HG03280 (cell line): ENCODE data around the gene LRRTM2.

Source experiments
- ATAC-seq: cut with Tn5 transposase; IDR thresholded peaks from one replicate; pipeline ENCODE4 v1.9.1; 2021; ENCODE audit warnings: mild to moderate bottlenecking, moderate library complexity; ENCODE audit not compliant: unreplicated experiment

The LRRTM2 gene

DNA sequence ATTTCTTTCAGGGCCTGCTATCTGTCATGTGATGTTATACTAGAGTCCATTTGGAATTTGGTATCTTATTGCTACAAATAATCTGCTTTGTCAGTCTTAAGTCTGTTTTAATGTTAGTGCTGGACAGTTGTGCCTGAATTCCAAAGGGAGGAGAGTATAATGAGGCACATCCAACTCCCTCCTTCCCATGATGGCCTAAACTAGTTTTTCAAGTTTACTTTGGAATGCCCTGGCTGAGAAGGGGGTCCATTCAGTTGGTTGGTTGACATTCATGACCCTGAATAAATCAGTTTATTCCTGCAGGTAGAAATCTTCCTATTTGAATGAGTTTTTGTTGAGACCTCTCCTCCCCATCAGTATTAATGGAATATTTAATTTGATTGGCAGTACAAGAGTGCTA, 9.4 kb upstream of the LRRTM2 start:
- ATAC-seq: no peak

DNA sequence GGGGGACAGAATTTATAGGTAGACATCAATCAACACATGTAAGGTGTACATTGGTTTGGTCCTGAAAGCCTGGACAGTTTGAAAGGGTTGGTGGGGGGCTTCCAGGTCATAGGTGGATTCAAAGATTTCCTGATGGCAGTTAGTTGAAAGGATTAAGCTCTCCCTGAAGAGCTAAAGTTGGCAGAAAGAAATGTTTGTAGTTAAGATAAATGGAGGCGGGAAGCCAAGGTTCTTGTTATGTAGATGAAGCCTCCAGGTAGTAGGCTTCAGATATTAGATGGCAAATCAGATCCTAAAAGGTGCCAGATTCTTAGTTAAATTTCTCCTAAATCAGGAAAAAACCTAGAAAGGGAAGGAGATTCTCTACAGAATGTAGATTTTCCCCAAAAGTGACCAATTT, 9.0 kb upstream of the LRRTM2 start:
- no peak for ATAC-seq

DNA sequence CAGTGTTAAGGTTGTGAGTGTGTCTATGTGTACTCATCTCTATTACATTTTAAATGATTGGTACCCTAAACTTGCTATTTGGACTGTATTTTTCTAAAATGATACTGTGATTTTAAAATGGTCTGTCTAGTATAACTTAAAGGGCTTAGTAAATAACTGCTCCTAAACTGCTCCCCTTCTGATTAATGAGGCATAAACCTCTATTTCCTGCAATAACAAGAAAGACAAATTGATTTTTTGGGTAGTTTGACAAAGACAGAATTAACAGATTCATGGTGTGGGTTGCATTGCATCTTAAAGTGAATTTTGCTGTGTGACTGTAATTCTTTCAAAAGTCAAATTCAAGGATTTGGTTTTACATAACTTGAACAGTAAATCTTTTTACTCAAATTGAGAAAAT, 8.1 kb upstream of the LRRTM2 start:
- ATAC-seq: no peak

DNA sequence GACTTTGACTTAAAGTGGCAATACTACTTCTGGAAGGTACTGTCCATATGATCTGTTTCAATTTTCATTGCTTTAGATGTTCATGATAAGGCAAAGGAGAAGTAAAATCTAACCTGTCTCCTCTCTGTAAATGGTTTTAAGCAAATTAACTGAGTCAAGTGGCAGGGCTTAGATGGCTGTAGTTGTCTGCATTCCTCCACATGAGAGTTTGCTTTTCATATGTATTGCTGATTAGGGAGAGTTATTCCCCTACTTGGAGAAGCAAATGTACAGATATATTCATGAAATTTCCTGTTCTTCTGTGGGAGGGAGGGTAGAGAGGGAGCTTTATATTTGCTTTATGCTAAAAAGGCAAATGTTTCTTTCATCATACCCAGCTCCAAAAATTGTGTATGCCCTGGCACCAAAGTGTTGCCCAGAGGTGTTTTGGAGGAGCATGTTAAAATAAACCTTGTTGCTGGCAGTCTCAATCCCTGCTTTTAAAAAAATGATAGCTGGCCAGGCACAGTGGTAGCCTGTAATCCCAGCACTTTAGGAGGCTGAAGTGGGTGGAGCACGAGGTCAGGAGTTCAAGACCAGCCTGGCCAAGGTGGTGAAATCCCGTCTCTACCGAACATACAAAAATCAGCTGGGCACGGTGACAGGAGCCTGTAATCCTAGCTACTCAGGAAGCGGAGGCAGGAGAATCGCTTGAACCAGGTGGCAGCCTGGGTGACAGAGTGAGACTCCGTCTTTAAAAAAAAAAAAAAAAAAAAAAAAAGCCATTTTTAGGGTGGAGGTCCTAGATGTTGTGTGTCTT, 3.5 kb upstream of the LRRTM2 start:
- no peak for ATAC-seq

DNA sequence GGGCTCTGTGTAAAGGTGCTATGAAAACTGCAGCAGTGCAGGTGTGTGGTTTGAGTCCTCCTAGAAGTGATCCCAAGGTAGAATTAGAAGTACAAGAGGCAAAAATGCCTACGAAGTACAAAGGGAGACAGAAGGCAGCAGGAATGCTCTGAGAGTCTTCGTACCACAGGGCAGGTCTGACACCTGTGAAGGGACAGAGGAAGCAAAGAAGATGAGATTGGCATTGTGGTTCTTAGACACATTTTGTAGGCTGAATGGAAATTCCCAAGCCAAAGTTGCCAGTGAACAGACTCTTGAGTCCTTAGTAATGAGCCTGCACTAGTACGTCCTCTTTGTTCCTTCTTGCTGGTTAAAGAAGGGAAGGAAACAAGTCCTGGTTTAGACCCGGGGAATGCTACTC, 1.7 kb upstream of the LRRTM2 start:
- no peak for ATAC-seq

DNA sequence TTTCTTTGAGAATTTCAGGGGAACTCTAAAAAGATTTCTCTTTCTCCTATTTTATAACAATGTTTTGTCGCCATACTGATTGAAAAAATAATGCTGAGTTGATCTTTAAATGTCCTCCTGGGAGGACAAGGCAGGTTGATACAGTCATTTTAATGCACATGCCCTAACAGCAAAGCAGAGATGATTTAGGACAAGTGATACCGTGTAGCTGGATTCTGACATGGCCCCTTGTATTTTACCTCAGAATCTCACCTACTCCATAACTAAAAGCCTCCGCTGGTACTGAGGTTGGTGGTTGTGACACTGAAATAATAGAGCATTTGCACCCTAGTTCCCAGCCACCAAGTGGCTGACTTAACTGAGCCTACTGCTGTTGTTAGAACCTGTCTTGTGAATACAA, 811 bp upstream of the LRRTM2 start:
- ATAC-seq: no peak

DNA sequence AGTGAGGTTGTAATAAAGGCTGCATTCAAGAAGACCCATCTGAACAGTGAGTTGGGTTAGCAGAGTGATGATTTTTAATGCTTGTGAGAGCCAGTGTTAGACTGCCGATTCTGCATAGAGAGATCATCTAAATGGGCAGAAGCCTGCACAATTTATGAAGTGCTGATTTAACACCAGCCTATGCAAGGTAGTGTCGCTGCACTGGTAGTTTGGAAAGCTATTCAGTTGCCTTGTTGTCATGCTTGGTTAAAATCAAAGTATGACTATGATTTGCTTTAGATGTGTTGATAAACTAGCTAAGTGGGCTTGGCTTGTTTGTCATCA, 379 bp upstream of the LRRTM2 start:
- ATAC-seq: no peak

DNA sequence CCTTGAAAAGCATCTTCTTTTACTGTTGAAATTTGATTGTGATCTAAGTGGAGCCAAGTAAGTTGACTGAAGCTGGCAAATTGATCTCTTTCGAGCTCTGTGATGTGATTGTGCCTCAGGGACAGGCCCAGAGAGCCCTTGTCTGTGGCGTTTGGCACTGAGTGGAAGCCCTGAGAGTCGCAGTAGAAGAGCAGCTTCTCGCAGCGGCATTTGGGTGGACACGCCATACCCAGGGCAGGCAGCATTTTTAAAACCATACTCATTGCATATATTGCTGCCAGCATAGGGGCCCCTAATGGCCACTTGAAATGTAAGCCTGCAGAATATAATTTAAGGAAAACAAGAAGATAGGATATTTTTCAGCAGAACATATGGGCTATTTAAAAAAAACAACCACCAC, 894 bp downstream of the LRRTM2 start:
- no peak for ATAC-seq

DNA sequence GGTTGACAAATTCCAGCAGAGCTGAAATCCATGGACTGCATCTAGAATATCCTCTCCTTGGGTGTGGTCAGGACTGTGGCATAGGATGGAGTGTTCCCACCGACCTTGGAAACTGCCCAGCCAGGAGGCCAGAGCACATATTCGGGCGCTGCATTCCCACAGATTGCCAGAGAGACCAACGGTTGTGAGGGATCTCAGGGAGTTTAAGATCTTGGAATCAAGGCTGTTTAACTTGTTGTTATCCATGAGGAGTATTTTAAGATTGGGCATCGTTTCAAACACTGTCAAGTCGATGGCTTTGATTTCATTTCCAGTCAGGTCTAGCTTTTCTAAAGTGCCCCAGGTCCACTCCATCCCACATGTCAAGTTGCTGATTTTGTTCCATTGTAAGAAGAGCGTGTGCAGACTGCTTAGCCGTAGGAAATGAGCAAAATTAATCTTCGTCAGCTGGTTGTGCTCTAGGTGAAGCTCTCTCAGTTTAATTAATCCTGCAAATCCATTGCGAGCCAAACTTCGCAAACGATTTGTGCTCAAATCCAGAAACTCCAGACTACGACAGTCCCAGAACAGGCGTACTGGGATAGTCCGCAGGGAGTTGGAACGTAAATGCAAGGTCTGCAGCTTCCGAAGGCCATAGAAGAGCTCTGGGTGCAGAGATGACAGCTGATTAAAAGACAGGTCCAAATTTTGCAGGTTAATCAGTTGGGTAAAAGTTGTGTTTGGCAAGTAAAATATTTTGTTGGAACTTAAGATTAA, 1.5 kb downstream of the LRRTM2 start:
- ATAC-seq: no peak

DNA sequence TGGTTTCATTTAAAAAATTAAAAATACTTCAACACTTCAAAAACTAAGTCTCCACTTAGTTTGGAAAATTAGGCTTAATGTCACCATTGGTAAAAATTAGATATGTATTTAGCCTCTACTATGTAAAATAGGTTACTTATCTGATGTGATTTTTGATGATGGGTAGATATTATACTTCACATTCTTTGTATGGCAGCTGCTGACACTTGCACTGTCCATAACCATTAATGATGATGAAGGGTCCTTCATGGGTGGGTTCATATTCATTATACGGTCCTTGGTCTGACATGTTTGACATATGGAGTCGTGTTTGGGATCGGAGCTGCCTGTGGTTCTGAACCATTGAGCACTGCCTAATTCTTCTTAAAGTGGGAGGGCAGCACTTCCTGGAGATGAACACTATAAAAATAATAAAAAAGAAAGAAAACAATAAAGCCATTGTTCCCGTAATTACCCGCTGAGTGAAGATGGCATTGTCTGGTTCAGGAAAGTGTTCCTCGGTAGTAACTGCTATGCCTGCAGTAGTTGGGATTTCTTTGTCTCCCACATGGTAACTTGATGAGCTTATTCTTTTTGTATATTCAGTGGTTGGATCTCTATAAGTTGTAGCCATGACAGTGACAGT, 2.2 kb downstream of the LRRTM2 start:
- ATAC-seq: no peak

DNA sequence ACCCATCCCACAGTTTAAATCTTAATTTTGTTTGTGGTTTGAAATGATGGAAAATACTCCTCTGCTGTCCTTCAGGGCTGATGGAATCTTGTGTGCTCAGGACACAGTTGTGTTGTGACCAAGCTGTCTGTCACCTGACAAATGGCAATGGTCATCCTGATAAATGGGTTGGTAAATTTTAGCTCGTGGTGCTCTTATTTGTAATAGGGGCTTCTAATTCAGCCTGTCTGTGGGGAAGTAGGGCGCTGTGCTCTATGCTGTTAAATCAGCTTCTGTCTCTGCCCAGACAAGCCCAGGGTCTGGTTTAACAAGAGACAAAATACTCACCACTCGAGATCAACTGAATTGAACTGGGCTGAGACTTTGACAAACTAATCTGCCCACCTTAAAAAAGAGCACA, 4.5 kb downstream of the LRRTM2 start:
- ATAC-seq: no peak

DNA sequence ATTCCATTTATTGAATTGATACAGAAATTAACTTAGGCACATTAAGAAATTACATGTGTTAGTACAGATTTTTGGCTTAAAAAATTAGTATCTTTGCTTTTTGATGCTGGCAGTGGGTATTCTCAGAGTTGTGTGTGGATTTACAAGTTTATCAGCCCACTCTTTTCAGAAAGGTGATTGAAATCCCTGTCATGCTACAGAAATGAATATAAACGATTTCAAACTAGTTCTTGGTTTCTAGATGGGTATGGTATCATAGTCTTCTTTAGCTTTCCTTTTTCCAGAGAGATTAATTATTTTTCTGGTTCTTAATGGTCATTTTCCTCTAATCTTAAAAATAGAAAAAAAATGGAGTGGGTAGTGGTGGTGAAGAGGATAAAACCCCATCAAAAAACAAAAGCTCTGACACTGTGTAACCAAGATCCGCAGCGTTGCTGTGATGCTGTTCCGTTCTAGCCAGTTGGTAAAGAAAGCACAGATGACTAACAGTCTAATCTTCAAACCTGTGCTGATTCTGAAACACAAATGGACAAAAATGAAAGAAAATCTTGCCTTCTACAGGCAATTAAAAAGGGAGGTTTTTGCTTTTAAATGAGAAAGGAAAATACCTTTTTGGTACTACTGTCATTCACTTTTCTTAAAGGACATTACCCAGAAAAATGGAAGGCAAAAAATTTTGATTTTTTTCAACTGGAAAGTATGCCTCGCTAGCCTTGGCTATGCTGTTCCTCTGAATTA, 5.2 kb downstream of the LRRTM2 start:
- no peak for ATAC-seq

DNA sequence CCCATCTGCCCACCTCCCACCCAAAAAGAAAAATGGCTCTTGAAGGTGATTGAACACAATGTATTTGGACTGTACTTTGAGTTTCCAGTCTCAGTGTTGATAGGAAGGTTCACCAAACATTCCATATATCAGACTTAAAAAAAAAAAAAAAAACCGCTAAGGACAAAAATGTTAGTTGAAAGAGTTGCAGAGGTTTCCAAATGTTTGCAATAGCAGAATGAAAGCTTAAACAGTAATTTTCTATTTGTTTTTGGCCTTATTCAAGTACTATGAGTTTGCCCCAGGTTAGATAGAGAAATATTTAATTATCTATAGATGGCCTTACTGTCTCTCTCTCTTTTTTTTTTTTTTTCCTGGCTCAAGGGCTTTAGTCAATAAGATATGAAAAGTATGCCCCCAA, 6.1 kb downstream of the LRRTM2 start:
- no peak for ATAC-seq

DNA sequence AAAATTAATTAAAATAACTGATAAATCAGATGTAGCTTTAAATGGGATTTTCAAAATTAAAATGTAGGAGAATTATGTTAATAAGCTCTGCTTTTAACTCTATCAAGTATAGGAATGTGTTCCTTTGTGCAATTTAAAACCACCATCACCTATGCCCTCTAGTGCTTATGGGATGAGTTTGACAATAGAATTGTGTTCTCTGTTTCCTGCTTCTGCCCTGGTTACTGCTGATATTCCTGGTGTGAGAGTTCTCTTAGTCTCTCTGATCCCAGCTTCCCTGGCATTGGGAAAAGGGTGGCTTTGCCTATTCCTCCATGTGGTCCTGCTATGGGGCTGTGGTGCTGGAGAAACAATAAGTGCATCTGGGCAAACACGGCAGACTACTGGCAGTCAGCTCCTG, 8.1 kb downstream of the LRRTM2 start:
- no peak for ATAC-seq

DNA sequence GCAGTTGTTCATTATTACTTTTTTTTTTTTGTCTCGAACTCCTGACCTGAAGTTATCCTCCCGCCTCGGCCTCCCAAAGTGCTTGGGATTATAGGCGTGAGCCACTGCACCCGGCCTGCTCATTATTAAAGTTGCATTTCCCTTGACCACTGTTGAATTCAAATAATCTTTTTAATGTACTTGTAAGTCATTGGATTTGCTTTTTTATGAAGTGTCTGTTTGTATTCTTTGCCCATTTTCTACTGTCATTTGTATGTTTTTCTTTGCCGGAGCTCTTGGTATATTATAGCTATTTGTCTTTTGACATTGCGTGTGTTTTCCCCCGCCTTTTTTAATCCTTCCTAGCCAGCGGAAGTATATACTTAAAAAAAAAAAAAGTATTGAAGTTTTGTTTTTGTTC, 22.0 kb downstream of the LRRTM2 start:
- no peak for ATAC-seq

DNA sequence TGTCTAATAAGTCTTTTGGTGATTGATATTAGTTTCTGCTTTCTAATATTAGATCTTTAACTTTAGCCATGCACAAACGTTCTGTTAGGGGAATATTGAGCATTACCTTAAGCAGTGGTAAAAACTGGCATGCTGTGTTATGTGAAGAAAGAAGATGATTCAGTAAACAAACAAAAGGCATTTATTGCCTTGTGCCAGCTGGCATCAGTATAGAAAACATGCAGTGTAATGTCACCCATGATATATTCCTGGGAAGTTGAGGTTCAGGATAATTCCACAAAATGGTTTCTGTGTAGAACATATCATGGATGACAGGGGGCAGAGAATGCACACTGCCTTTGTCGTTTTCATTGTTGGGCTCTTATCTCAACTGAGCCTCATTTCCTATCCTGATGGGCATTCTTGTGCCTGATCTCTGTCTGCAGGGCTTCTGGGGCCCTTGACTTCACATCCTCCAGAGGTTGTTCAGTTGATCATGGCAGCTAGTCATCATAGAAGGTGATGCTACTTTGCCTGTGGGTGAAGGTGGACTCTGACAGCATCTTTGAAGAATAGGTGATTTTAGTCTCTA, 24.2 kb downstream of the LRRTM2 start:
- no peak for ATAC-seq

DNA sequence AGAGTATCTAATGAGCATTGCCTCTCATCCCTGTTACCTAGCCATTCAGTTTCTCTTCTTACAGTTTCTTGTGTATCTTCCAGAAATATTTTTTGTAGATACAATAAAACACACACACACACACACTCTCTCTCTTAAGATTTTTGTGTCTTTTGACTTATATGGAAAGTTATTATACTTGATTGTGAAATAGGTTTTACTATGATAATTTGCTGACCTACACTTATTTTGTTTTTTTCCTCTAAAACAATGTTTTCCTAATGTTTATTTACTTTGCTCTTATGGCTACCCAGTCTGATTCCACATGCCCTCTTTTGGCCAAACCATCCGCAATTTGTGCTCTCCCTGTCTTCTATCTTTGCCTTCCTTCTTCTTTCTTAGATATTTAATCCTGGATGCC, 25.3 kb downstream of the LRRTM2 start:
- ATAC-seq: no peak

DNA sequence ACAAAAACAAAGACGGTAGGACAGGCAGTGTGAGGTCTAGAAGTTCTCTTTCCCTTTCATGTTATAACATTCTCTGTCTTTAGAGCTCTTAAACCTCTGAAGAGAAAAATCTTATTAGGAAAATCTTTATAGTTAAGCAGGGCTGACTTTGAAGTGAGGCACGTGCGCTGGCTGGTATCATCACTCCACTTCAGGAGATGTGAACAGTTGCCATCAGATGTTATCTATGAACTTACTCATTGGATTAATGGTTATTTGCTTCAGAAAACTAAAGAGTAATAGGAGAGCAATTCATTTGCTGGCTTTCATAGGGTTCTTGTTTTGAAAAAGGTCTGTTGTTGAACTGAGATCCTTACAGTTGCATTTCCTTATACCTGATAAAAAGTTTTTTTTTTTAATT, 25.7 kb downstream of the LRRTM2 start:
- ATAC-seq: no peak

DNA sequence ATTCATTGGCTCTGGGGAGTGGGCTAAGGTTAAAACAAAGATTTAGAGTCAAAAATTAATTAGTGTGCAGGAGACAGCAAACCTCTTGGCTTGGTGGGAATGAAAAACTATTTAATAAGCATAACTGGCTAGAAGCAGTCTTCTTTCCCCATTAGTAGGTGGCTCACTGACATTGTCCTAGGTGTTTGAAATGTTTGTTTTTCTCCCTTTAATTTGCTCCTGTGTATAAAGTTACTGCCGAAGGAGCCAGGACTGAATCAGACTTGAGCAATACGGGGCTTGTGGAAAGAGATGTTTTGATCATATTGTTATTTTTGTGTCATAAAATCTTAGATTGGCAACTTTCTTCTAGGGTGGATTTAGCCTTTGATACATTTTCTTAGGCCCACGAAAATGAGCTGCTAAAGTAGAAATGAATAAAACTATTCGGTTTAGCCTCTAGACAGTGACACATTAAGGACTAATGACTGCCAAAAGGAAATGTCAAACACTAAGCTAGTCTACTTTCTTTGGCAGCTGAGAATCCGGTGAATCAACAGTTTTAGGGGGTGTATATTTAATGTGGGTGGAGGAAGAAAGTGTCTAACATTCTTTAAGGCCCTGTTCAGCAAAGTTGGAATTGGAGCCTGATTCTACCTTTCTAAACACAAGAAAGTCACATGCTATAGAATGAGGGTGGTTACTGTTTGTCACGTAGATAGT, 30.2 kb downstream of the LRRTM2 start:
- no peak for ATAC-seq

DNA sequence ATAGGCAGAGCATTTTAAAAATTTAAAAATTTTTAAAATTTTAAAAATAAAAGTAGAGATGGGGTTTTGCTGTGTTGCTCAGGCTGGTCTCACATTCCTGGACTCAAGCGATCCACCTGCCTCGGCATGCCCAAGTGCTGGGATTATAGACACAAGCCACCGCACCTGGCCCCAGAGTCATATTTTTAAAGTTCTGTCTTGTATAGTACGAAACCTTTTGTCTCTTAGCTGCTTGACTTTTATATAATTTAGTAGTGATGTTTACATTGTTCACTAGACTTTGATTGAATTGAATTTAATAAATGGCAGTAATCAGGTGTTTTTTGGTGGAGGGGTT, 31.0 kb downstream of the LRRTM2 start:
- ATAC-seq: no peak
